ENCODE measurements around the gene RASL11A. TPM values are rescaled to one million over a fixed set of nuclear protein-coding genes. Genes with fewer than 3 reads are reported as not detected.
A peak's percentile ranks its signal among the peaks of the same experiment; 100 is the strongest.

The RASL11A gene
- total RNA-seq, 1 donor from 2014 or later, result not detected

GRCh38 chr13:27280841-27281240 is 10.2 kb downstream of the RASL11A start:
- Histone ChIP-seq H3K79me2 (ENCODE audit: low read depth) (no peaks in the 10 kb centered on the region), H3K4me3 (no peak overlapping the region), H3K9me3 (ENCODE audit: low read depth) (no peaks in the 10 kb centered on the region), H3K27me3 (no peaks in the 10 kb centered on the region), H3K4me2 (no peak overlapping the region), H3K27ac (no peak overlapping the region), H3K4me1 (no peaks in the 10 kb centered on the region), H4K20me1 (ENCODE audit: low read depth) (no peaks in the 10 kb centered on the region), H3K9ac (no peak overlapping the region), H2AFZ (replicated peaks) (no peak overlapping the region), H3F3A (ENCODE audit: low read depth) (no peaks in the 10 kb centered on the region), H3K36me3 (no peaks in the 10 kb centered on the region)
- DNase-seq (ENCODE audit: low spot score), result no peak
- Mint-ChIP-seq H3K4me1 (no peaks in the 10 kb centered on the region), H3K9me3 (no peaks in the 10 kb centered on the region), H3K4me3 (no peak overlapping the region), H3K36me3 (no peaks in the 10 kb centered on the region), H3K27ac (no peak overlapping the region), H3K27me3 (ENCODE audit: insufficient read depth, low read depth) (peaks cover 4% of the 10 kb centered on the region)
- TF ChIP-seq EZH2 (IDR thresholded peaks at IDR 0.05) (no peak), EZH2phosphoT487 (IDR thresholded peaks at IDR 0.05) (no peak), CTCF (IDR thresholded peaks at IDR 0.05) (no peak)

- Histone ChIP-seq H3K4me2 (no peak overlapping the region), H3K9me3 (ENCODE audit: low read depth) (no peaks in the 10 kb centered on the region), H3K9ac (no peak overlapping the region), H3K36me3 (no peaks in the 10 kb centered on the region), H3K79me2 (ENCODE audit: low read depth) (no peaks in the 10 kb centered on the region), H3K27ac (no peak overlapping the region), H3F3A (ENCODE audit: low read depth) (no peaks in the 10 kb centered on the region), H3K4me3 (no peak overlapping the region), H3K4me1 (no peaks in the 10 kb centered on the region), H2AFZ (replicated peaks) (no peak overlapping the region), H4K20me1 (ENCODE audit: low read depth) (no peaks in the 10 kb centered on the region), H3K27me3 (no peaks in the 10 kb centered on the region)
- Mint-ChIP-seq H3K9me3 (no peaks in the 10 kb centered on the region), H3K4me3 (no peak overlapping the region), H3K4me1 (no peaks in the 10 kb centered on the region), H3K27me3 (ENCODE audit: insufficient read depth, low read depth) (peaks cover 4% of the 10 kb centered on the region), H3K27ac (no peak overlapping the region), H3K36me3 (no peaks in the 10 kb centered on the region)
- TF ChIP-seq EZH2phosphoT487 (IDR thresholded peaks at IDR 0.05) (no peak), EZH2 (IDR thresholded peaks at IDR 0.05) (no peak), CTCF (IDR thresholded peaks at IDR 0.05) (no peak)
- no peak for DNase-seq (ENCODE audit: low spot score)
Measured at GRCh38 chr13:27281420-27281819, 10.8 kb downstream of the RASL11A start.

GRCh38 chr13:27283906-27284493 is 13.4 kb downstream of the RASL11A start:
- no peak for TF ChIP-seq EZH2phosphoT487 (IDR thresholded peaks at IDR 0.05)
- peak; percentile 14 for TF ChIP-seq CTCF (IDR thresholded peaks at IDR 0.05)
- TF ChIP-seq EZH2 (IDR thresholded peaks at IDR 0.05), result no peak
- Histone ChIP-seq H3F3A (ENCODE audit: low read depth) (peaks cover 5% of the 10 kb centered on the region), H3K4me2 (no peak overlapping the region), H2AFZ (replicated peaks) (no peak overlapping the region), H4K20me1 (ENCODE audit: low read depth) (no peaks in the 10 kb centered on the region), H3K4me3 (no peak overlapping the region), H3K79me2 (ENCODE audit: low read depth) (no peaks in the 10 kb centered on the region), H3K27ac (no peak overlapping the region), H3K9me3 (ENCODE audit: low read depth) (no peaks in the 10 kb centered on the region), H3K4me1 (no peaks in the 10 kb centered on the region), H3K9ac (no peak overlapping the region), H3K36me3 (no peaks in the 10 kb centered on the region), H3K27me3 (no peaks in the 10 kb centered on the region)
- DNase-seq (ENCODE audit: low spot score), result no peak
- Mint-ChIP-seq H3K9me3 (no peaks in the 10 kb centered on the region), H3K27me3 (ENCODE audit: insufficient read depth, low read depth) (peaks cover 2% of the 10 kb centered on the region), H3K4me1 (no peaks in the 10 kb centered on the region), H3K36me3 (no peaks in the 10 kb centered on the region), H3K27ac (no peak overlapping the region), H3K4me3 (no peak overlapping the region)
